KBM-7 (cell line): ENCODE data around the gene OSBP2.

Source experiments
- DNase-seq: peaks from one replicate; pipeline ENCODE4 v3.0.0-alpha.2; 2015
- in situ Hi-C: fragments of 300-500 bp; cut with MboI; formaldehyde crosslinking; loops from 2 replicates; pipeline ENCODE4 v1.14.3; 2020; ENCODE audit warnings: low sequenced_read_pairs, low pct_unique_long_range_greater_than_20kb, mixed read lengths

OSBP2 gene

DNA sequence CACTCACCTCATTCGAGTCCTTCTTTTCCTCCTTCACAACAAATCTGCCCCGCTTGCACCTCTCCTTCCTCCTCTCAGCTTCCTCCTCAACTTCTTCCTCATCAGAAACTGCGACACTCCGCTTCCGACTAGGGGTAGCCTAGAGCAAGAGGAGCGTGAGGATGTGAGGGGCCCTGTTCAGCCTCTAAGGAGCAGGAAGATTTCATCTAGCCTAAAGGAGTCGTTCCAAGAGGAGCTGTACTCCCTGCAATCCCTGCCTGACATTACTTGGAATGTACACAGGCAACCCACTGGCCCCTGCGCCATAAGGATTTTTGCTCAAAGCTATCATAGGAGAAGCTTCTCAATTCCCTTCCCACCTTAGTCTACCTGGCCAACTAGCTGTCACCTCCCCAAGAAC, 239.4 kb downstream of the OSBP2 start:
- in situ Hi-C loops = no loop called here
- no peak for DNase-seq

DNA sequence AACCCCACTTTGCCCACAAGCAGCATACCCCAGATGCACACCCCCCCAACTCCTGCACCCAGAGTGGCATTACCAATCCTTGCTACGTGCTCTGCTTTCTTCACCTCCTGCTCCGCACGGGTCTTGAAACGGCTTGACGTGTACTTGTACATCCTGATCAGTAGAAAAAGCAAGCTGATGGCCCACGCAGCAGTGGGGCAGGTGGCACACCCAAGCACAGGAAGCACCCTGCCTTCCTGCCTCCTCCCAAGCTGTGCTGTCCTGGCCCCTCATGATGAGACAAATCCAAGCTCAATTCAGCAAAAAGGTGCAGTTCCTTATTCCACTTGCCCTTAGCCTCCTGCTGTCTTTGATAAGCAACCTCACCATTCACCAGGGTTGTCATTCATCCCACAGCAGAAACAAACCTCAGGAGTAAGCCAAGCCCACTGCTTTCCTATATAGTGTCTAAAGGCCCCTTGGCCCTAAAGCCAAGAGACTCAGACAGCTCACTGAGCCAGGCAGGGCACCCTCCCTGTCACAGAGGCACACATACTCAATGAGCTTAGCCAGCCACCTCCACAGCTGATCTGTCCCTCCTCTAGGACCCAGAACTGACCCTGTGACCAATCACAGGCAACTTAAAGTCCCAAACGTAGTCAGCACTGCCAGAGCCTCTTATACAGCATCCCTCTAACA, 246.2 kb downstream of the OSBP2 start:
- in situ Hi-C loops = no loop called here
- no peak for DNase-seq

DNA sequence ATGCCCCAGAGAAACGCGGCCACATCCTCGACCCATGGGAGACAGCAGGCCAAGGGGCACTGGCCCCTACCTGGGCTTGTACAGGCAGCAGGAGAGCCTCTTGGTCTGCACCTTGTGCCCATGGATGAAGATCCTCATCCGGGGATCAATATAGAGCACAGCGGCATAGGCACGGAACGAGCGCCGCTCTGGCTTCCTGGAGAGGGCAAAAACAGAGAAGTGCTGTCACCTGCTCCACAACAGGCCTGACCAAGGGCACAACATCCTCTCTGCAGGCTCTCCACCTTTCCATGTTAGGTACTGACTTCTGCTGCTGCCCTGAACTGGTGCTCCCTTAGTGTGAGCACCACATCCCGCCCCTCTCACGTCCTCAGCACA, 246.7 kb downstream of the OSBP2 start:
- in situ Hi-C loops = no loop called here
- DNase-seq = no peak

DNA sequence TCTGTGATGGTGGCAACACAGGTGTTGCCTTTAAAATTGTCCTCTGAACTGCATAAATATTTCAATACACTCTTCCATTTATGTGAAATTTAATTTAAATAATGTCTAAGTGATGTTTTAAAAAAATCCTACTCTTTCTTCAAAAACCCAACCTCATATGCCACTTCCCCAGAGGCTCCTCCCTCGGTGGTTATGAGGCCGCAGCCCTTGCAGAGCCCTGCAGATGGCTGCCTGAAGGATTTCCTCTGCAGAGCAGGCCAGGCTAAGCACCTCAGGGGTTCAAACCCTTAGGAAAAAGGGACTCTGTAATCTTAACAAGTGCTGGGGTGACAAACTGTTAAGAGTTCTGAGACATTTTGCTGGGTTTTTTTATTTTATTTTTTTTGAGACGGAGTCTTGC, 248.7 kb downstream of the OSBP2 start:
- in situ Hi-C loops = no loop called here

DNA sequence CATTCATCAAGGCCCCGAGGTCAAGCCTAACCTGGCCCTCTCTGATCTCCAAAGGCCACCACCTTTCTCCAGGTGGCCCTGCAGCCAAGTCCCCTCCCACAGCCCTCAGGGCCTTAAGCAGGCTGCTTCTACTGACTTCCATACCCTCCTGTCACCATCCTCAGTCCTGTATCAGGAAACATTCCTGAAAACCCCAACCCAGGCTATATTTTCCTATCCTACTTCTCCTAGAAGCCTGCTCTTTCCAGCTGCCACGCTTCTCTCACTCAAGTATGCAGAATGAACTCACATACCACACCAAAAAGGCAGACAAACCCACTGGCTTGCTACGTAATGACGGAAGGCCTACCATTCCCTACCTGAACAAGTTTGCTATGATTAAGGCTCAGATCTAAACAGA, 250.3 kb downstream of the OSBP2 start:
- in situ Hi-C loops = no loop called here
- no peak for DNase-seq

More for the DNA sequence above, 248.7 kb downstream of the OSBP2 start:
- no peak for DNase-seq

DNA sequence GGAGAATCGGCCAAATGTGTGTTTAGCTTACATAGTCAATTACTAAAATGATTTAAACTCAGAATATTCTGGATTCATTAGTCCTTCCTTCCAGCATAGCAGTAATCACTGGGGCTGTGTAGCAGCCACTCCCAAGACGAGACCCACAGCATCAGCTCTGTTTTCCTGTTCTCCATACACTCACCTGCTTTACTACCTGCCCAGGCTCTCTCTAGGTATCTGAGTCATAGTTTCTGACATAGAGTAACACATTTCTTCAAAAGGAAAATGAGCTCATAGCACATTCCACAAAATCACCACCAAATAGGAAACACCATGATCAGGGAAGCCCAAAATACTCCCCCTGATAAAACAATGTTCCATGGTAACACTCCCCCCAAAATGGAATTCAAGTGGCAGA, 251.0 kb downstream of the OSBP2 start:
- DNase-seq = no peak
- in situ Hi-C loops = no loop called here

DNA sequence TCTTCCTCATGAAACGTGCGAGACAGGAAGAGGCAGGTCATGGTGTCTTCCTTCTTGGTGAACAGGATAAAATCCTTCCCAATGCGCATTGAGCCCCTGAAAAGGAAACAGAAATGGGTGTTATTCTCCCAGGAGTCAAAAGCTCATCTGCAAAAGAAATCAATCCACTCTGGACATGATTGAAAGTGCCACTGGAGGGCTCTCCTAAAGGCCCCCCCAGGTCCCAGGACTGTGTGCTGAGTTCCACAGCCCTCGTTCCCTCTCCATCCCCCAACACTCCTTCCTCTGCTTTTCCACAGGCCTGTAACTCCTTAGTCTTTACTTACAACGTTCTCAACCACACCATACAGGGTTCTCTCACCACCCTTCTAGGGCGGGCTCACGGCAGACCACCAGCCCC, 251.7 kb downstream of the OSBP2 start:
- in situ Hi-C loops = no loop called here
- DNase-seq = no peak

DNA sequence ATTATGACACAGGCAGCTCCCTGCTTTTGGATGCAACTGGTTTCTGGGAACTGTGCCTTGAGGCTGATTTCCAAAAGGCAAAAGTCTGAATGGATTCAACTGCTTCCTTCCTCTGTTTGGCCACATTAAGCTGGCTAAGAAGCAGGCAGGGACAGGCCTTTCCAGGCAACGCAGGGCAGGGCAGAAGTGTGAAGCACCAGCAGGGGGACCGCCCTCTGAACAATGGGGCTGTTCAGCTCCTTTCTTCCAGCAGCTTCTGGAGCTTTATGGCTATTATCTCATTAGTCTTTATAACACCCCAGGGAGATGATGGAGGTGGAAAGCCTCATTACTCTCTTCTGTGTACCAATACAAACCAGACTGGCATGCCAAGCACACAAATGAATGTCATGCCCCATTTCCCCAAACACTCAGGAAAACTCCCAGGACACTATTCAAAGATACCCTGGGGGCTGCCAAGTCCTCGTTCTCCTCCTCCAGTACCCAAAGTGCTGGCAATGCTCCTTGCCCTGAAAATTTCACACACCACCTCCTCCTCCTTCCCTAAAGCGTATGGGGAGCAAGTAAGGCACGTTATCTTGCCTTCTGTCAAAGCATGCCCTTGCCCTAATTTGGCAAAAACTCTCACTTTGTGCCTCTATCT, 252.6 kb downstream of the OSBP2 start:
- in situ Hi-C loops = no loop called here

DNA sequence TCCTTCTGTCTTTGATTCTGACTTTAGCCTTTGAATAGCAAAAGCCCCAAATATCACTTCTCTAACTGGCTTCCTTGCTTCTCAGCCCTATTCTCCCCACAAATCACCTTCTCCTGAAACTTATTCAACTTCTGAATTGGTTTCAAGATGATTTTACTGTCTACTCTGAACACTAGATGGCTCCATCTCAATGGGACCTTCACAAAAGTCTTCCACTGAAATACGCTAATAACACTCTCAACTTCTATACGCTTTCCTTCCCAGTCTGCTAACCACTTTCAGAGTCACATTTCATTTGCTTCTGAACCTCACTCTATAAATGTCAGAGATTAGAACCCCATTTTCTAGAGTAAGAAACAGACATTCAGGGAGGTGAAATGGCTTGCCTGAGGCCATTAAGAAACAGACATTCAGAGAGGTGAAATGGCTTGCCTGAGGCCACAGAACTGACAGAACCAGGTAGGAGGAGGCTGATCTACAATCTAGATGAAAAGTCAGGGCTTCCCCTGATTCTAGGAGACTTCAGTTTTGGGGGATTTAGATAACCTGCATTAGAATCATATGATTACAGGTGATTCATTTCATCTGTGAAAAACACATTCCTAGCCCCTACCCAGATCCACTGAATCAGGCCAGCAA, 253.3 kb downstream of the OSBP2 start:
- in situ Hi-C loops = no loop called here
- DNase-seq = peak; percentile 44

More for the DNA sequence above, 252.6 kb downstream of the OSBP2 start:
- DNase-seq = no peak

DNA sequence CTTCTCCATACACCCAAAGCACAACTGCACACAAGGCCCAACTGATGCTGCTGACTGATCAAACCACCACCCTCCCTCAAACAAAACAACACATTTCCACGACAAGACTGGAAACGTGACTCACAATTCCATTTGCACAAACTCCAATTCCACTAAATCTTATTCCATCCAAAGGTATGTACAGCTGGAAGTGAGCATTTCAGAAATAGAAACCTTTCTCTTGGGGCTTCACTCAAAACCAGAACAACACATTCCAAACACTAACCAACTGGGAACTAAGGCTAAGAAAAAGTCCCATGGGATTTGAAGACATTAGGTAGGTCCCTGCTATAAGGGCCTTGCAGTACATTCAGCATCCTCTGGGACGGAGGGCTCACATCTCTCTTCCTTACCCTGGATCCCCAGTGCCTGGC, 254.3 kb downstream of the OSBP2 start:
- no peak for DNase-seq
- in situ Hi-C loops = no loop called here

DNA sequence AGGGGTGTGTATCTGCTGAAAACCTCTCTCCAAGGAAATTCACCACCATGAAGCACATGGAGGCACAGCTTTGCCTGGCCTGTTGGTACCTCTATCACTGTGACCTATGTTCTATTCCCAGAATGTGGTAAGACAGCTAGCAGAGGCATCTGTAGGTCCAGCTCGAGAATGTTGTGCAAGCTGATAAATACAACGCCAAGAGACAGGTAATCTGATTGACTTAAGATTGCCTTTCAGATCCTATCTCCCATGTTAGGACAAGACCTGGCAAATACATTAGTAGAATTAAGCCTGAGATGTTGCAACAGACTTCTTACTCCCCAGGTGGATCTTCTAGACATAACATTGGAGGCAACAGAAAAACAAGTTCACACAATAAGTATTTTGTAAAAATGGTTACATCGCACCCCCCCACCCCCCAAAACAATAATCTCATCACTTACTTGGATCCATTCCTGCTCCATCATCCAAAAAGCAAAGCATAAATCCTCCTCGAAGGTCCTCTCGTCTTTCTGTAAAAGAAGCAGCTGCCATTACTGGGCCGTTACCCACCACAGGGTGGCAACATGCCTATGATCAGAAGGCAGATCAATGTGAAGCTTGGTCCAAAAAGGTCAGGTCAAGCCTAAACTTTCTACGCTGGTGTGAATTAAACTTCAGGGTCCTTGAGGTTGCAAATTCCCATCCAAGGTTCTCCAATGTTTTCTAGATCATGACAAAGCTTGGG, 255.4 kb downstream of the OSBP2 start:
- in situ Hi-C loops = no loop called here

DNA sequence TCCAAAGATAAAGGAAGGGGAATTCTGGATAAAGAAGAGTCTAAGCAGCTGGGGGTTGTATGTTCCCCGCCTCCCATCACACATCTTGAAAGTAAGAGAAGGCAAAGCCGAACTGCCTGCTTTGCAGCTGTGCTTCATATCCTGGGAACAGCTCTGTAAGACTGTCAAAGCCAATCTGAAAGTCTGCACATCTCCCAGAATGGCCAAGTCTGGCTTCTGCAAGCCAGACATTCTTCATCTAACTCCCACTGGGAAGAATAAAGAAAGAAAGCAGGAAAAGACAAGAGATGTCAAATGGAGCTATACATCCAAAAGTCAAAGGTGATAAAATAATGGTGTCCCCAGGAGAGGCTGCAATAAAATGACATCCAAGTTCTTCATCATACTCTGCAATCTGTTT, 258.5 kb downstream of the OSBP2 start:
- in situ Hi-C loops = no loop called here
- DNase-seq = no peak

More for the DNA sequence above, 255.4 kb downstream of the OSBP2 start:
- DNase-seq = no peak

DNA sequence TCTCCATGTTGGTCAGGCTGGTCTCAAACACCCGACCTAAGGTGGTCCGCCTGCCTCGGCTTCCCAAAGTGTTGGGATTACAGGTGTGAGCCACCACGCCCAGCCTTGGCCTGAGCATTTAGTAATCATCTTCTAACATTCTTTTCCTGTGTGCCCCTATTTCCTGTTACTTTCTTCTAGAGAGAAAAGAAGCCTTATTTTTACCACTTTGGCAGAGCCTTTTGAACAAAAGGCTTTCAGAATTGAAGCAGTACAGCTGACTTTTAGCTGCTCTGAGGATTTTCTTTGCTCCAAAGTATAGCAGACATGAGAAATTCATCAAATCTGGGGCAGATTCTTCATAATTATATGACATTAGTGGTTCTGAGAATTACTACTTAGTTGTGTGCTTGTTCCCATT, 260.5 kb downstream of the OSBP2 start:
- no peak for DNase-seq
- in situ Hi-C loops = no loop called here
